Upper lobe of left lung (tissue), 4 donors: ENCODE results near the gene SLC6A15.

ENCODE experiments used
- CTCF ChIP-seq, 6 experiments: fragments of 450-650 bp in 4 of 6; fragments of 200-600 bp in 2 of 6; sonication (generic) in 2 of 6; IDR thresholded peaks; one replicate each; pipeline ENCODE4 v1.5.1; 2016 to 2019; ENCODE audit warnings: antibody characterized with exemption in 6 of 6
- POLR2A ChIP-seq, 4 donors: fragments of 450-650 bp; IDR thresholded peaks; one replicate each; pipeline ENCODE4 v1.5.1; 2016 to 2017; ENCODE audit warnings: antibody characterized with exemption in 4 of 4, mild to moderate bottlenecking in 2 of 4
- POLR2AphosphoS5 ChIP-seq, 2 donors: sonication (generic); formaldehyde crosslinking; IDR thresholded peaks; one replicate each; pipeline ENCODE4 v1.5.1; 2017; ENCODE audit warnings: antibody characterized with exemption in 2 of 2

DNA sequence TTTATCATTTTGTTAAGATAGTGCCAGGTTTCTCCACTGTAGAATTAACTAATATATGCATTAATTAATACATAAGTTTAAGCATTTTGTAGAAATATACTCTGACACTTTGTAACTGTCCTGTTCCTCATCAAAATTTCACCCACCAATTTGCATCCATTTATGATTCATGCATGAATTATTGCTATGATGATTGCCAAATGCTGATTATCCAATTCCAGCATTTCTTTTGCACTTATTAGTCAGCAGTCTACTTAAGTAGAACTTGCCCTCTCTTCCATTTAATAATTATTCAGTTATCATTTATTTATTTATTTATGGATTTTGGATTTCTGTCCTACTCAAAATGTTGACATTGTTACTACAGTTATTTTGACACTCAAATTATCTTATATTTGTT lies 72.2 kb downstream of the SLC6A15 start:
- no peak for TF ChIP-seq CTCF (IDR thresholded peaks at IDR 0.05)
- TF ChIP-seq POLR2AphosphoS5 (IDR thresholded peaks at IDR 0.05): no peak
- TF ChIP-seq POLR2A (IDR thresholded peaks at IDR 0.05): no peak
